IPS-NIHi7 (cell line): ENCODE results near the gene VSIR.

ENCODE experiments used
- DNase-seq: peaks from one replicate; pipeline ENCODE4 v3.0.0; 2012; ENCODE audit warnings: mixed read lengths; ENCODE audit errors: extremely low spot score

The VSIR gene

DNA sequence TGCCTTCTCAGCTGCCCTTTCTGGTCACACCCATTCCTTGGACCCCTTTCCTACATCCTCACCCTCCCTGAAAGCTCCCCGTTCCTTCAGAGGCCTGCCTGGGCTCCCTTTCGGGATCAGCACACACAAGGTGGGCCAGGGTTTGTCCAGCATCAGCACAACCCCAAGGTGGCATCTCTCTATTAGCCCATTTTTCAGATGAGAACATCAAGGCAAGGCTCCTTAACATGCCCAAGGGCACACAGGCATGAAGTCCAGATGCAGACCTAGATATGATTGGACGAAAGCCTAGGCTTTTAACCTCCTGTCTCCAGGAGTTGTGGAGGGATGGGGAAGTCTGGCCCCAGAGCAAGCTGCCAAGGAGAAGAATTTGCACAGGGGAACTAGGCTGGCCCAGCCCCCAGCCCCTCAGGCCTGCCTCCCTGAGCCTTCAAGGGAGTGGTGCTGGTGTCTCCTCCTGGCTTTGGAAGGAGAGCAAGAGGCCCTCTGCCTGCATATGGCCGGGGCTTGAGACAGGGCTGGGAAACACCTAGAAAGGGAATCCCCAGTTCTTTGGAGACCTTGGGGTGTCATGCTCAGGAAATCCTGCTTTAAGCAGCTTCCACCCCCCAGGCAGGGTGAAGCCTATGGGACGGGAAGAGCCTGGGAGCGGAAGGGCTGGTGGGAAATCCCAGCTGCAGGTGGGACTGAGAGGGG lies 9.0 kb upstream of the VSIR start:
- no peak for DNase-seq

GRCh38 chr10:71780719-71781118 lies 7.4 kb upstream of the VSIR start:
- peak; percentile 72 for DNase-seq

- no peak for DNase-seq
Observed at GRCh38 chr10:71780156-71780555, 6.8 kb upstream of the VSIR start.

DNA sequence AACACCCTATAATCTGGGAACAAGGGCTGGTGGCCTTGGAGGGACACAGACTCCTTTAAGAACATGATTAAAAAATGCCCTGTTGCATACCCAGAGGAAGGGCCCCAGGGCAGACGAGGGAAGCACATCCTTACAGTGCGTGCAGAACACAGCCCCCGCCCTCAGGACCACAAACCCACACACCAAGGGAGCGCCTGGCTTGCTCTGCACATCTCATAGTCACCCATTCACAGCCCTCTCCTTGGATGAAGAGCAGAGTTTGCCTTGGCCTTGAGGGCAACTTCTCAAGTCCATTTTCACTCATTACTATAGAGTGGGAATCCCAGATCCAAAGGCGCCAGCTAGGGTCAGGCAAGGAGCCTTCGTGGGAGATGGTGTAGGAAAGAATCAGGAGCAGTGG lies 6.3 kb upstream of the VSIR start:
- DNase-seq: no peak

GRCh38 chr10:71778071-71778825 lies 4.9 kb upstream of the VSIR start:
- DNase-seq: no peak

GRCh38 chr10:71777213-71777985 lies 4.1 kb upstream of the VSIR start:
- DNase-seq: no peak

- DNase-seq: no peak
Observed at GRCh38 chr10:71776481-71776925, 3.2 kb upstream of the VSIR start.

GRCh38 chr10:71774916-71775702 lies 1.8 kb upstream of the VSIR start:
- no peak for DNase-seq

DNA sequence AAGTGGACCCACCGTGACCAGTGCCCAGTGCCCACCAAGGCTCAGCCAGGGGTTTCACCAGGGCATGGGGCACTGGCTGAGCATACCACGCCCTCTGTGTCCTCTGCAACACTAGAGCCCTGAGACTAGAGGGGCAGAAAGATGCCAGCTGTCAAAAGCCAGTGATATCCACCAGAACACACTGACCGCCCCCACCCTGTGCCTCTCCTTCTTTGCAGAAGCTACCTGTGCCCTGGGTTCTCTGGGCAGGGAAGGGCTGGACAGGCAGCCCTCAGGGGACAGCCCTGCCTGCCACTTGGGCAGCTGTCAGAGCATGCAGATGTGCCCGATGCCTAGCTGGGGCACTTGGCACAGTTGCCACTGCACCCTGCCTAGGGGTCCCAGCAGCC lies 494 bp downstream of the VSIR start:
- DNase-seq: no peak

DNA sequence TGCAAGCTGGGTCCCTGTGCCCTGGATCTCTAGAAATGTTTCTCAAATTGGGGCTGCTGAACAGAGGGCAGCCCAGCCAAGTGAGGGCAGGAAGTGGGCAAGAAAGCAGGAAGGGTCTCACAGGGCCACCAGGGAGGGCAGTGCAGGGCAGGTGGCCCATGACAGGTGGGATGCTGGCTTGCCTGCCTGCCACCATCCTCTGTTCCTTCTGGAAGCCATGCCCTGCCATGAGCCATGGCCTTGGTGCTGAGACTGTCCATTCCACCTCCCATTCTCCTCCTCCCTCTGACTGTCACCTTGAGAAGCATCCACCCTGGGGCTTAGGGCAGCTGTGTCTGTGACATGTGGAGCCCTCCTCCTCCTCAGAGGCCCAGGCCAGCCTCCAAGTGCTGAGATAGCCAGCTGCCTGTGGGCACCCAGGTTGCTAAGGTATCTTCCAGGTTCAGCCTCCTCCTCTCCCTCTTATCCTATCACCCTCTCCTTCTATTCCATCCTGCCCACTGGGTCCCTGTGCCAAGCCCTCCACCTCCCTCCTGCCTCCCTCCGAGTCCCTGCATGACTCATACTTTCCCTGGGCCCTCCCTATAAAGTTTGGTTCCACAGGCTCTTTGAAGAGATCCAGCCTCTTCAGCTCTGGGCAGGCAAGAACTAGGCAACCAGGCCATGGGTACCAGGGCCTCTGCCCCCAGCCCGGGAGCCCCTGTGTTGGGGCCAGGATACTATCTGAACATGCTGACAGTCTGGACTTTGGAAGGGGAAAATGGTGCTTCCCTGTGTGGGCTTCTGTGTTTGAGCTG lies 1.3 kb downstream of the VSIR start:
- DNase-seq: no peak

- DNase-seq: no peak
Observed at GRCh38 chr10:71771204-71771603, 2.1 kb downstream of the VSIR start.

DNA sequence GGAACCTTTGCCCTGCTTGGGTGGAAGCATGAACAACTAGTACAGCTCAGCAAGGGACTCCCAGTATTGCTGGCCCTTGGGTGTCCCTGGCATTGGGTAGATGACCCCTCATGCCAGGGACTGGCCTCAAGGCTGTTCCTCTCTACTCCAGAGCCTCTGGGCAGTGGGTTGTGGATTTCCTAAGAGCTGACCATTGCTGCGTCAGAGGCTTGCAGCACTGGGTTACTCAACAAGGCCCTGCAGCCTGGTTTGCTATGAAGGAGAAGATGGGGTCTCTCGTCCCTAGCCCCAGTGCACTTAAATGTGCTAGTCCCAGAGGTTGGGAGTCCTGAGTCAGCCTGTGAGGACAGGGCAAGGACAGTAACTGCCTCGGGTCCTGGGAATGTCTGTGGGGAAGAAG lies 2.5 kb downstream of the VSIR start:
- DNase-seq: no peak

GRCh38 chr10:71770255-71770654 lies 3.1 kb downstream of the VSIR start:
- DNase-seq: no peak

DNA sequence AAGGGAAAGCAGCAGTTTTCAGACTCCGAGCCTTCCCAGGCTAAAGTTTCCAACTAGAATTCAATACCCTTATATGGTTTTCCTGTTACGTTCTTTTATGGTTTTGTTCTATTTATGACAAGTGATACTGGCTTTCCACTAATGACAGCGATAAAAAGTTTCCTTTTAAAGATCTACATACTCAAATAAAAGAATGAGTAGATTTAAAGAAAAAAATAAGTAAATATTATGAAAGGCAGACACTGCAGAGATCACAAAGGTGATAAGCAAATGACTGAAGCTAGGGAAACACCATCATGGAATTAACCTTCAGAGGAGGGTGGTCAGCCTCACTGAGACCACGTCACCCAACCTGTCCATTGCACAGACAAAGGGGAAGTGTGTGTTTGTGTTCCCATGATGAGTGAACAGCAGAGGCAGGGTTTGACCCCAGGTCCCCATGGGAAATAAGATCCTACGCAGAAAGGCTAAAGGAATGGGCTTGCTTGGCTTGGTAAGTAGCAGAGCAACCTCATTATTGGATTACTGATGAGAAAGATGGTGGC lies 4.0 kb downstream of the VSIR start:
- DNase-seq: no peak

DNA sequence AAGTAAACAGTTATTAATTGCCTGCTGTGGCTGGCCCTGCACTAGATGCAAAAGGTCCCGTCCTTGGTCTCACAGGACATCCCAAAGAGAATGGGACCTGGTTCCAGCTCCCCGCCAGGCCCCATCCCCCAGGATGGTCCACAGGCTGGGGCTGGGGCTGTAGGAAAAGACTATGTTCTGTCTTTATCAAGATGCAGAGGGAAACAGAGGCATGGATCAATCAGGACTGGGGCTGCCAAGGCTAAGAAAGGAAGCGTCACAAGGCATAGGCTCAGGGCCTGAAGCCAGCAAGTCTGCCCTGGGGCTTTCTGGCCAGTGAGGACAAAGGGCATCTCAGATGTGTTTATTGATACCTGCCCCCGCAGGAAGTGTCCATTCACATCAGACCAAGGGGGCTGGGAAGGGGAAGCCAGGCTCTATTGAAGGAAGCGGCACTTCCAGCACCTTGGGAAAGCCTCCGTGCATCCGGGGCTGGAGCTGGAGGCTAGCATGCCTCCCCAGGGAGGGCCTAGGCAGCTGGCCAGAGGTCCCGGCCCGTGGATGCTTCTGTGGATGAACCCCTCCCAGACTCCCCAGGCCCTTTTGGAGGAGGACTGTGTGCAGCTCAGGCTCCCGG lies 5.8 kb downstream of the VSIR start:
- no peak for DNase-seq

DNA sequence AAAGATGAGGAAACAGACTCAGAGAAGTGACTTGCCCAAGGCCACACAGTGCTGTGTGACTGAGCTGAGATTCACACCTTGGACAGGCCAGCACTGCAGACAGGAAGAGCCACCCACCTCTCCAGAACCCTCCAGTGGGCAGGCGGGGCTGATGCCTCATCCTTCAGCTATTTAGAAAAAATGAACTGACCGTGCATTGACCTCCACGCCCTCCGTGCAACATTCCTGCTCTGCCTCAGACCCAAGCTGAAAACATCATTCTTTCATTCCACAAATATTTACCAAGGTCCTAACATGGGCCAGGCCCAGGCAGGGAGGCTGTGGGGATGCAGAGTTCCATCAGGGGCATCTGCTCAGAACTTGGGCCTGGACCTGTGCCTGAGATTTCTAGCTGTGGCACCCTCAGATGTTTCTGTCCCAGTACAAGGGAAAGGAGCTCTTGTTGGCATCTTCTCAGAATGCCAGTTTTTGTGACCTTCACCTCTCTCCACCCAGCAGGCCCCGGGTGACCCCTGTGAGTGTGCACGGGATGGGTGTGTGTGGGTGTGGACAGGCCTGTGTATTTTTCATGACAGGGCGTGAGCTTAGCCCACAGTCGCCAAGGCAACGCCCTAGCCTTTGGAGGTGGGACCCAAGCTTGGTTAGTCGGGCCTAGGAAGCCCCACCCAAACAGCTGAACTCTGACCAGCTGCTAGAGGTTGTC lies 6.5 kb downstream of the VSIR start:
- no peak for DNase-seq

GRCh38 chr10:71765906-71766716 lies 7.2 kb downstream of the VSIR start:
- no peak for DNase-seq

GRCh38 chr10:71765176-71765904 lies 8.0 kb downstream of the VSIR start:
- DNase-seq: no peak
